Neutrophil (primary cell): ENCODE data around the gene MOB1B.
"Not testable (repeated sequence)": the region's sequence is repeated elsewhere in the genome, so short reads cannot be mapped to it uniquely, and the experiment has no call there.

Experiments used
- H3K27ac ChIP-seq: fragments of 200-600 bp; sonication (generic); 2 replicates; pipeline ENCODE4 v1.5.1; 2016; ENCODE audit warnings: mild to moderate bottlenecking, moderate library complexity
- H3K27me3 ChIP-seq: fragments of 200-600 bp; sonication (generic); 2 replicates; pipeline ENCODE4 v1.6.0; 2016; ENCODE audit warnings: mild to moderate bottlenecking
- H3K36me3 ChIP-seq: fragments of 200-600 bp; sonication (generic); 2 replicates; pipeline ENCODE4 v1.5.1; 2017
- H3K4me1 ChIP-seq, 2 experiments: fragments of 200-600 bp in 1 of 2; sonication (generic) in 1 of 2; 1 replicate in 1 of 2; 2 replicates in 1 of 2; pipeline versions ENCODE4 v1.5.1 to v1.6.1; 2013 to 2016; ENCODE audit warnings: low read depth in 1 of 2, low read length in 1 of 2, mild to moderate bottlenecking in 1 of 2, moderate library complexity in 1 of 2; ENCODE audit not compliant: control insufficient read depth in 1 of 2, insufficient read depth in 1 of 2
- H3K4me3 ChIP-seq, 2 experiments: fragments of 200-600 bp in 1 of 2; sonication (generic) in 1 of 2; 1 replicate in 1 of 2; 2 replicates in 1 of 2; pipeline ENCODE4 v1.5.1; 2013 to 2016; ENCODE audit warnings: low read depth in 1 of 2, low read length in 1 of 2, mild to moderate bottlenecking in 1 of 2, moderate library complexity in 1 of 2
- H3K9me3 ChIP-seq: fragments of 200-600 bp; sonication (generic); 2 replicates; pipeline ENCODE4 v1.5.1; 2016
- TF ChIP-seq, protein P1 (sequence below): fragments of 200-600 bp; sonication (generic); IDR thresholded peaks from 2 replicates; pipeline ENCODE4 v1.5.1; 2016; ENCODE audit warnings: antibody characterized with exemption

Gene MOB1B

DNA sequence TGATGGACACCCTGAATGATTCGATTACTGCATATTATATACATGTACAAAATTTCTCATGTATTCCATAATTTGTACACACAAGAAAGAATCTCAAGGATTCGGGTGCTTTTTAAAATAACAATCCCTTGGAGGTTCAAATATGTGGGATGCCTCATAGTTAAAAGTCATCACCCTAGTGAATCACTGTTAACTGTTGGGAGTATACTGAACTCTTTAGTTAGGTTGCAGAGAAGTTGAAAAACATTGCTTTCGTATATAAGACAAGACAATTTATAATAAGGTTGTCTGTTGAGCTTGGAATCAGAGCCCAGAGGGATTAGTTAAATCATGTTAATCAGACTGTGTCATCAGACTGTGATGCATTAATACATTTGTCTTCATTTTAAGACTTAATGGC, 106.9 kb downstream of the MOB1B start:
- Histone ChIP-seq H3K27ac (no peak overlapping the region), H3K36me3 (peaks cover 5% of the 10 kb centered on the region), H3K4me3 (no peak overlapping the region), H3K4me1 (no peaks in the 10 kb centered on the region), H3K9me3 (no peaks in the 10 kb centered on the region), H3K27me3 (no peaks in the 10 kb centered on the region)
- TF ChIP-seq, protein P1, sequence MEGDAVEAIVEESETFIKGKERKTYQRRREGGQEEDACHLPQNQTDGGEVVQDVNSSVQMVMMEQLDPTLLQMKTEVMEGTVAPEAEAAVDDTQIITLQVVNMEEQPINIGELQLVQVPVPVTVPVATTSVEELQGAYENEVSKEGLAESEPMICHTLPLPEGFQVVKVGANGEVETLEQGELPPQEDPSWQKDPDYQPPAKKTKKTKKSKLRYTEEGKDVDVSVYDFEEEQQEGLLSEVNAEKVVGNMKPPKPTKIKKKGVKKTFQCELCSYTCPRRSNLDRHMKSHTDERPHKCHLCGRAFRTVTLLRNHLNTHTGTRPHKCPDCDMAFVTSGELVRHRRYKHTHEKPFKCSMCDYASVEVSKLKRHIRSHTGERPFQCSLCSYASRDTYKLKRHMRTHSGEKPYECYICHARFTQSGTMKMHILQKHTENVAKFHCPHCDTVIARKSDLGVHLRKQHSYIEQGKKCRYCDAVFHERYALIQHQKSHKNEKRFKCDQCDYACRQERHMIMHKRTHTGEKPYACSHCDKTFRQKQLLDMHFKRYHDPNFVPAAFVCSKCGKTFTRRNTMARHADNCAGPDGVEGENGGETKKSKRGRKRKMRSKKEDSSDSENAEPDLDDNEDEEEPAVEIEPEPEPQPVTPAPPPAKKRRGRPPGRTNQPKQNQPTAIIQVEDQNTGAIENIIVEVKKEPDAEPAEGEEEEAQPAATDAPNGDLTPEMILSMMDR = no peak

DNA sequence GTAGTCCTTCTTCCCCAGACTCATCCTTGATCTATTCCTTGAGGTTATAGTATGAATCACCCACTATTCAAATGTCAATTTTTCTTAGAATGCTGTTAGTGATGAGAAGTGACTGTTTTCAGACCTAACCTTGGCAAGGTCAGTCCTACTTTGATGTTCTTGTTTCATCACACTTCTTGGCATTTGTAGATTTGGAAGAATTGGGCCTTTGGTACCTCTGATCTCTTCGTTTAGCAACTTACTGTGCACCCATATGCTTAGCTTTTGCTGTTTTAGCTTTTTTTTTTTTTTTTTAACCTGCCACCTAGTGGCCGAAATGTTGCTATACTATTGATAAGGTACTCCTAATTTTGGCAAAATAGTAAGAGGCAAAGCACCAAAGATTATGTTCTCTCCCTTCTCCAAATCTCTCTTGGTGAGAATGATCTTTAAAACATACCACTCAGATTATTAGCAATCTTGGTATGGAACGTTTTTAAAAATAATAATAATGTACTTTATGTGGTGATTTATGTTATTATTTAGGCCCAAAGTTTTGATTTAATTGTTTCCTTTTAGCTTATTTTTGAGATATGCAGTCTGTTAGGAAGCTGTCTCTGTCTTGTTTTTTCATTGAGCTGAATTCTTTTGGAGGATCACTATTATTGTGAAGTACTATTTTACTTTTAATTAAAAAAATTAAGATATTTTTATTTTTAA, 107.9 kb downstream of the MOB1B start:
- no peaks in the 10 kb centered on the region for H3K27me3 ChIP-seq
- no peak overlapping the region for H3K4me3 ChIP-seq
- H3K27ac ChIP-seq = no peak overlapping the region
- H3K9me3 ChIP-seq = no peaks in the 10 kb centered on the region
- peaks cover 5% of the 10 kb centered on the region for H3K36me3 ChIP-seq
- TF ChIP-seq, protein P1 = no peak
- H3K4me1 ChIP-seq = no peaks in the 10 kb centered on the region

DNA sequence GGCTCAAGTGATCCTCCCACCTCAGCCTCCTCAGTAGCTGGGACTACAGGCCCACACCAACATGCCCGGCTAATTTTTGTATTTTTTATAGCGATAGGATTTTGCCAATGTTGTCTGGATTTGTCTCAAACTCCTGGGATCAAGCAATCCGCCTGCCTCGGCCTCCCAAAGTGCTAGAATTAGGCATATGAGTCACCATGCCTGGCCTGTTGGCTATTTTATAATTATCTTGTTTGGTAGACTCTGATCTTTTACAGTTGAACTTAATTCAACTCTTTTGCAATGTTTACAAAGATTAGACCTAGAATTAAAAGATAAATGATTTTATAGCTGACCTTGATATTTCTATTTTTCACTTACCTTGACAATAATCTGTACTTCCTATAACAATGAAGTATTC, 109.3 kb downstream of the MOB1B start:
- Histone ChIP-seq H3K9me3 (no peaks in the 10 kb centered on the region), H3K4me1 (no peaks in the 10 kb centered on the region), H3K36me3 (peaks cover 5% of the 10 kb centered on the region), H3K27me3 (no peaks in the 10 kb centered on the region), H3K4me3 (no peak overlapping the region), H3K27ac (no peak overlapping the region)
- TF ChIP-seq, protein P1 = no peak

DNA sequence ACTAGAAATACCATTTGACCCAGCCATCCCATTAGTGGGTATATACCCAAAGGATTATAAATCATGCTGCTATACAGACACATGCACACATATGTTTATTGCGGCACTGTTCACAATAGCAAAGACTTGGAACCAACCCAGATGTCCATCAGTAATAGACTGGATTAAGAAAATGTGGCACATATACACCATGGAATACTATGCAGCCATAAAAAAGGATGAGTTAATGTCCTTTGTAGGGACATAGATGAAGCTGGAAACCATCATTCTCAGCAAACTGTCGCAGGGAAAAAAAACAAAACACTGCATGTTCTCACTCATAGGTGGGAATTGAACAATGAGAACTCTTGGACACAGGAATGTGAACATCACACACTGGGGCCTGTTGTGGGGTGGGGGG, 115.2 kb downstream of the MOB1B start:
- H3K36me3 ChIP-seq, H3K4me1 ChIP-seq, H3K27me3 ChIP-seq: not testable (repeated sequence)

DNA sequence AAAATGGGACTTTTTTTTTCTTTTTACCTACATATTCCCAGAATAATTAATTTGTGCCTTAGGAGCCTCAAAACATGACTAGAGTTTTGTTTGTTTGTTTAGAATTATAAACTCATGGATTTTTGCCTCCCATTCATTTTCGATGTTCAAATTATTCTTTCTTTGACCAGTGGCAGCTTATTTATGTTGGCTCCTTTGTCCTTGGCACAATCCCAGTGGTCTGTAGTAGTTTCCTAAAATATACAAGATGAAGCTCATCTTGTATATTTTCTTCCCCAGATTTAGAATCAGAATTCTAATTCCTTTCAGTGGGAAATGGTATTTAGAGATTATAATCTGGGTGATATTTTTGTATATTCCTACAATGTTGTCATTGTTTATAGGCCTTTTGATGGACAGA, 118.4 kb downstream of the MOB1B start:
- H3K27me3 ChIP-seq = no peaks in the 10 kb centered on the region

More for the DNA sequence above, 115.2 kb downstream of the MOB1B start:
- H3K9me3 ChIP-seq, H3K4me3 ChIP-seq, H3K27ac ChIP-seq: not testable (repeated sequence)

DNA sequence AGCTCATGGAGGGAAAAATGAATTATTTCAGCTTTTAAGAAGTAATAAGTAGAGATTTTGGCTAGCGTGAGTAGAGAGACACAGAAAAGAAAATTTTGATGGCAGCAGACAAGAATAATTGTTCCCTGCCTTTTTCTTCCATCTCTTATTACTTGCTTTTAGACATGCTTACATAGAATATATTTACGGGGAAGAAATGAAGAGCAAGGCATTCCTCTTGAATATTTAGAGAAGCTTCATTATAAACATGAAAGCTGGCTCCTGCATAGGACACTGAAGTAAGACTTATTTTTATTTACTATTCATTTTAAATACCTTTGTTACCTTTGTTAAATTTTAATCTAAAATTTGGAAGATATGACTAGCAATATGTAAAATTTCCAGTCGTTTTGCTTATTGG, 123.5 kb downstream of the MOB1B start:
- no peaks in the 10 kb centered on the region for H3K9me3 ChIP-seq
- no peaks in the 10 kb centered on the region for H3K27me3 ChIP-seq
- H3K4me1 ChIP-seq = no peaks in the 10 kb centered on the region
- no peak overlapping the region for H3K4me3 ChIP-seq
- TF ChIP-seq, protein P1 = no peak
- H3K27ac ChIP-seq = no peak overlapping the region
- peaks cover 33% of the 10 kb centered on the region for H3K36me3 ChIP-seq

More for the DNA sequence above, 118.4 kb downstream of the MOB1B start:
- no peak overlapping the region for H3K27ac ChIP-seq
- TF ChIP-seq, protein P1 = no peak
- H3K36me3 ChIP-seq = no peaks in the 10 kb centered on the region
- no peaks in the 10 kb centered on the region for H3K9me3 ChIP-seq
- H3K4me1 ChIP-seq = no peaks in the 10 kb centered on the region
- H3K4me3 ChIP-seq = no peak overlapping the region
